ENCODE measurements around the gene TOLLIP. TPM values are rescaled to one million over a fixed set of nuclear protein-coding genes. Genes with fewer than 3 reads are reported as not detected.

TOLLIP gene
- total RNA-seq, 2 experiments from 2014 or later: 29.6 to 45.8 TPM

- H3K27ac Mint-ChIP-seq: no peak overlapping the region
- no peaks in the 10 kb centered on the region for H3K27me3 Mint-ChIP-seq
- ChIA-PET POLR2A (no interaction called here), CTCF (no interaction called here)
- intact Hi-C loops (cut with DNase I, micrococcal nuclease): no loop called here
- no peak overlapping the region for H3K4me3 Mint-ChIP-seq
- no peak for ATAC-seq
- H3K9me3 Mint-ChIP-seq (ENCODE audit: low read depth): no peaks in the 10 kb centered on the region
- H3K4me1 Mint-ChIP-seq: peaks cover 17% of the 10 kb centered on the region
- peaks cover 1% of the 10 kb centered on the region for H3K36me3 Mint-ChIP-seq (ENCODE audit: low read depth)
- DNase-seq: no peak
Observed at GRCh38 chr11:1300569-1301187, 8.8 kb downstream of the TOLLIP start.

DNA sequence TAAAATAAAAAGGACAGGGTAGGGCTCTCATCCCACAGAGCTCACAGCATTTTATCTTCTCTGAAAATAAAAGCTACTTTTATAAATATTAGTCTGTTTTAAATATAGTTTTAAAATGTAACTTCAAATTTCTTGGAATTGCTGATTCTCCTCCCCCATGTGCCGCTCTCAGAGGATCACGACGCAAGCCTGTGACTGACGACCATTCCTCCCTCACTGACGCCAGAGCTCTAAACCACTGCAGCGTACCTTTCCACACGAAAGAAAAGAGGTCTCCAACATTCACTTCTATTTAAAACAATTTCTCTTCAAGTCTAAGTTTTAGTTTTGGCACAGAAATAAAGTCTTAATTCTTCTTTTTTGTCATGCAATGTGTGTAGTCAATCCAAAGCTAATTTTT is 9.3 kb downstream of the TOLLIP start:
- Mint-ChIP-seq H3K9me3 (ENCODE audit: low read depth) (no peaks in the 10 kb centered on the region), H3K36me3 (ENCODE audit: low read depth) (peaks cover 1% of the 10 kb centered on the region), H3K4me3 (no peak overlapping the region), H3K4me1 (peaks cover 14% of the 10 kb centered on the region), H3K27ac (no peak overlapping the region), H3K27me3 (no peaks in the 10 kb centered on the region)
- DNase-seq (no peak), ATAC-seq (no peak)
- ChIA-PET CTCF (no interaction called here), POLR2A (no interaction called here)
- intact Hi-C loops (cut with DNase I, micrococcal nuclease): no loop called here

GRCh38 chr11:1299621-1300020 is 9.8 kb downstream of the TOLLIP start:
- POLR2A ChIA-PET: no interaction called here
- H3K27me3 Mint-ChIP-seq: no peaks in the 10 kb centered on the region
- no peak overlapping the region for H3K4me3 Mint-ChIP-seq
- intact Hi-C loops (cut with DNase I, micrococcal nuclease): no loop called here
- DNase-seq (no peak), ATAC-seq (no peak)
- H3K9me3 Mint-ChIP-seq (ENCODE audit: low read depth): no peaks in the 10 kb centered on the region
- CTCF ChIA-PET: no interaction called here
- H3K36me3 Mint-ChIP-seq (ENCODE audit: low read depth): peaks cover 1% of the 10 kb centered on the region
- no peak overlapping the region for H3K27ac Mint-ChIP-seq
- peaks cover 11% of the 10 kb centered on the region for H3K4me1 Mint-ChIP-seq

DNA sequence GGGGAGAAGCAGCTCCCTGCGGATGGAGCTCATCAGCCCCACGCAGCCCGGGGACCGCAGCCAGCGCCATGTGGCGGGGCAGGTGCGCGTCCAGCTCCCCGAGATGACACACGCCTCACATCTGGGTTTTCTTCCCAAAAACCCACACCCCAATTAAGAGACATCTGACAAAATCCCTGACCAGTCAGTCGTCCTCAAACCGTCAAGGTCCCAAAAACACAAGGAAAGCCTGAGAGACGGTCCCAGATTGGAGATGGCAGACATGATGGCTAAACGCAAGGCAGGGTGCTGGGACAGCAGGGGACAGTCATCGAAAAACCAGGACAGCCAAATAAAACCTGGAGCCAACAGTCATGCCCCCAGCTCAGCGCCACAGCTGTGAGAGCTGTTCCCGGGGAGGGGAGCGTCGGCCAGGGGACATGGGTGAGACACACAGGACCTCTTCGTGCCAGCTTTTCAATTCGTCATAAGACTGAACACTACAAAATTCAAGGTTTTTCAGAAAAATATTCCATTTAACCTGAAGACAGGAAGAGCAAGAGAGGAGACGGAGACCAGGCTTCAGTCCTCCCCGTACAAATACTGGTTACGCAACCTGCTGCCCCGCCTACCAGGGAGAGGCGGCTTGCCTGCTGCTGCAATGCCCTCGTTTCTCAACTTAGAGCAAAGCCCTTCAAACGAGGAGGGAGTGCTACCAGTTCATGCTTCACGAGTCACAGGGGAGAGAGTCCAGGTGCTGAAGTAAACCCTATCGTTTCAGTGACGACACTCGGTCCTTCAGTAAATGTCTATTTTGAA is 10.5 kb downstream of the TOLLIP start:
- ATAC-seq: no peak
- POLR2A ChIA-PET: no interaction called here
- Mint-ChIP-seq H3K9me3 (ENCODE audit: low read depth) (no peaks in the 10 kb centered on the region), H3K4me1 (peaks cover 8% of the 10 kb centered on the region), H3K4me3 (no peak overlapping the region), H3K36me3 (ENCODE audit: low read depth) (peaks cover 1% of the 10 kb centered on the region), H3K27me3 (no peaks in the 10 kb centered on the region), H3K27ac (no peak overlapping the region)
- no peak for DNase-seq
- CTCF ChIA-PET: no interaction called here
- intact Hi-C loops (cut with DNase I, micrococcal nuclease): no loop called here

- no peak for DNase-seq
- Mint-ChIP-seq H3K4me1 (peaks cover 1% of the 10 kb centered on the region), H3K9me3 (ENCODE audit: low read depth) (no peaks in the 10 kb centered on the region), H3K4me3 (no peak overlapping the region), H3K36me3 (ENCODE audit: low read depth) (peaks cover 1% of the 10 kb centered on the region), H3K27me3 (no peaks in the 10 kb centered on the region), H3K27ac (no peak overlapping the region)
- ChIA-PET POLR2A (no interaction called here), CTCF (no interaction called here)
- ATAC-seq: no peak
- intact Hi-C loops (cut with DNase I, micrococcal nuclease): no loop called here
Observed at GRCh38 chr11:1297576-1298473, 11.6 kb downstream of the TOLLIP start.

- intact Hi-C loops (cut with DNase I, micrococcal nuclease): no loop called here
- ATAC-seq (no peak), DNase-seq (no peak)
- H3K36me3 Mint-ChIP-seq (ENCODE audit: low read depth): peaks cover 6% of the 10 kb centered on the region
- no peak overlapping the region for H3K4me3 Mint-ChIP-seq
- H3K27me3 Mint-ChIP-seq: no peaks in the 10 kb centered on the region
- H3K4me1 Mint-ChIP-seq: no peaks in the 10 kb centered on the region
- ChIA-PET POLR2A (no interaction called here), CTCF (no interaction called here)
- no peaks in the 10 kb centered on the region for H3K9me3 Mint-ChIP-seq (ENCODE audit: low read depth)
- H3K27ac Mint-ChIP-seq: no peak overlapping the region
Observed at GRCh38 chr11:1297011-1297575, 12.3 kb downstream of the TOLLIP start.

DNA sequence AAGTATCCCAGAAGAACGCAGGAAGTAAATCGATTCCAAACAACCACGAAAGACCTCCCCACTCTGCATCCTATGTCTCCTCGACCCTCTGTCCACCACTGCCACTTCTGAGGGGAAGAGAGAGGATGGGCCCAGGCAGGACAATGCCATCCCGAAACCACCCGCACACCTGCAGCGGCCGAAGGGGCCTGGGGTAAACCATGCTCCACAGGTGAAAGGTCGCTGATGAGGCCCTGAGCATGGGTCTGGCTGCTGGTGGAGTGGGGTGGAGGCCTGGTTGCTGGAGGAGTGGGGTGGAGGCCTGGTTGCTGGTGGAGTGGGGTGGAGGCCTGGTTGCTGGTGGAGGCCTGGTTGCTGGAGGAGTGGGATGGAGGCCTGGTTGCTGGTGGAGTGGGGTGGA is 13.1 kb downstream of the TOLLIP start:
- peaks cover 6% of the 10 kb centered on the region for H3K36me3 Mint-ChIP-seq (ENCODE audit: low read depth)
- no peaks in the 10 kb centered on the region for H3K27me3 Mint-ChIP-seq
- H3K9me3 Mint-ChIP-seq (ENCODE audit: low read depth): no peaks in the 10 kb centered on the region
- CTCF ChIA-PET: no interaction called here
- H3K4me1 Mint-ChIP-seq: no peaks in the 10 kb centered on the region
- intact Hi-C loops (cut with DNase I, micrococcal nuclease): no loop called here
- DNase-seq: no peak
- no peak for ATAC-seq
- POLR2A ChIA-PET: no interaction called here
- no peak overlapping the region for H3K27ac Mint-ChIP-seq
- H3K4me3 Mint-ChIP-seq: no peak overlapping the region

- Mint-ChIP-seq H3K4me3 (no peak overlapping the region), H3K4me1 (no peaks in the 10 kb centered on the region), H3K27ac (no peak overlapping the region), H3K36me3 (ENCODE audit: low read depth) (peaks cover 6% of the 10 kb centered on the region), H3K27me3 (no peaks in the 10 kb centered on the region), H3K9me3 (ENCODE audit: low read depth) (no peaks in the 10 kb centered on the region)
- ChIA-PET CTCF (no interaction called here), POLR2A (no interaction called here)
- DNase-seq (no peak), ATAC-seq (no peak)
- intact Hi-C loops (cut with DNase I, micrococcal nuclease): no loop called here
Observed at GRCh38 chr11:1295591-1295990, 13.8 kb downstream of the TOLLIP start.

DNA sequence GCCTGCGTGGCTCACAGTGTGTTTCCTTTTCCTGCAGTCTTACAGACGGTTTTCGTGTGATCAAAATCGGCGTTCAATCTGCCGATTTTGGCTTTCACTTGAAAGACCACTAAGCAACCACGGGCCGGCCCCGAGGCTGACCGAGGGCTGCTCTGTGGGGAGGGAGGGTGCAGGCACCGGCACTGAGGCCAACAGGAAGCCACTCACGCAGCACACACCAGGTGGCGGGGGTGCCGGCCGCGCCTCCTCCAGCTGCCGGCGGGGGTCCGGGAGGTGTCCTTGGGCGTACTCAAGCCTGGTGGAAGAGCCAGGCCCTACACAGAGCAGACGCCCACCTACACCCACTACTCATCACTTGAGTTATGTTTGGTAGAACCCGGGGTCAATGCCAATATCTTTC is 14.3 kb downstream of the TOLLIP start:
- CTCF ChIA-PET: no interaction called here
- Mint-ChIP-seq H3K4me1 (no peaks in the 10 kb centered on the region), H3K4me3 (no peak overlapping the region), H3K36me3 (ENCODE audit: low read depth) (peaks cover 6% of the 10 kb centered on the region), H3K9me3 (ENCODE audit: low read depth) (no peaks in the 10 kb centered on the region), H3K27ac (no peak overlapping the region), H3K27me3 (no peaks in the 10 kb centered on the region)
- POLR2A ChIA-PET: no interaction called here
- DNase-seq: no peak
- no peak for ATAC-seq
- intact Hi-C loops (cut with DNase I, micrococcal nuclease): no loop called here

- H3K4me3 Mint-ChIP-seq: no peak overlapping the region
- no peaks in the 10 kb centered on the region for H3K4me1 Mint-ChIP-seq
- H3K27ac Mint-ChIP-seq: no peak overlapping the region
- intact Hi-C loops (cut with DNase I, micrococcal nuclease): loop anchor here in 1 of 2 experiments (5.0 kb wide), 1 partner anchor 224 kb away; no protein-coding TSS in a partner anchor
- no peaks in the 10 kb centered on the region for H3K9me3 Mint-ChIP-seq (ENCODE audit: low read depth)
- DNase-seq (peak; percentile 49), ATAC-seq (peak; percentile 65)
- H3K36me3 Mint-ChIP-seq (ENCODE audit: low read depth): peaks cover 11% of the 10 kb centered on the region
- H3K27me3 Mint-ChIP-seq: no peaks in the 10 kb centered on the region
- POLR2A ChIA-PET: no interaction called here
- CTCF ChIA-PET: no interaction called here
Observed at GRCh38 chr11:1293619-1294015, 15.8 kb downstream of the TOLLIP start.

DNA sequence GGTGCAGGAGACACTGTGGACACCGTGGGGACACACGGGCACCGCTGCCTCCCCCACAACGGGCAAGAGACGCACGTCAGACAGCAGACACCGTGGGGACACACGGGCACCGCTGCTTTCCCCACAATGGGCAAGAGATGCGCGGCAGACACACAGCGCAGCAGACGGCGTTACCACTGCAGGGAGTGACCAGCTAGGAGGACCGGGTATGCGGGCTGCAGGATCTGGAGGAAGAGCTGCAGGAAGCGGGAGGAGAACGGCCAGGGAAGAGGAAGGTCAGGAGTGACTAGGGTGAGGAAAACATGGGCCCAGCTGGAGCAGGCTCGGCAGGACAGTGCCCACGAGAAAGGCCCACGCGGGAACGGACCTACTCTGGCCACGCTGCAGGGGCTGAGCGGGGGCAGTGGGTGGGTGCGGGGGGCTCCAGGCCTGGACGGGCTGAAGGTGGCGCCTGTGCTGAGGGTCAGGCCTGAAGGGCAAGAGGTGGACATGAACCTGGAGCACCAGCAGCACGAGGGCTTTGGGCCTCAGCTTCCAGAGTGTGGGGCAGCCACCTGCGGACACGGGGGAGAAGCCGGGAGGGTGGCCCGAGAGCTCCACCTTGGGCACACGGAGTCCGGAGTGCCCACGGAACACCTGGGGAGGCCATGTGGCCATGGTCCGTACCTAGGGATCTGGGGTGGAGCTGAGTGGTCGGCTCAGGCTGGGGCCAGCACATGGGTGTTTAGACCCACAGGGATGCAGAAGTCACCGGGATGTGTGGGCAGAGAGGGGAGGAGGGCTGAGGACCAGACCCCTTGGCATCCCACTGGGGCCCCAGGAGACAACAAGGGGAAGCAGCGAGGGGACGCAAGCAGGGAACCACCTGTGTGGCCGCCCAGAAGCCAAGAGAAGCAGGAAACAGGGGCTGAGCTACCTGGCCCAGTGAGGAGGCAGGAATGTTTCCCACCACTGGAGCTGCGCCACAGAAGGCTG is 16.5 kb downstream of the TOLLIP start:
- peaks cover 14% of the 10 kb centered on the region for H3K36me3 Mint-ChIP-seq (ENCODE audit: low read depth)
- ChIA-PET POLR2A (no interaction called here), CTCF (no interaction called here)
- ATAC-seq (no peak), DNase-seq (no peak)
- intact Hi-C loops (cut with DNase I, micrococcal nuclease): loop anchor here in 1 of 2 experiments (5.0 kb wide), 1 partner anchor 224 kb away; no protein-coding TSS in a partner anchor
- no peak overlapping the region for H3K27ac Mint-ChIP-seq
- H3K4me3 Mint-ChIP-seq: no peak overlapping the region
- no peaks in the 10 kb centered on the region for H3K27me3 Mint-ChIP-seq
- no peaks in the 10 kb centered on the region for H3K4me1 Mint-ChIP-seq
- H3K9me3 Mint-ChIP-seq (ENCODE audit: low read depth): no peaks in the 10 kb centered on the region
